Activated T-cell treated with anti-CD3 and anti-CD28 coated beads, Interleukin-2, amount 50 U/mL, for 24 hours (primary cell): ENCODE data around the gene NRXN3.

Experiments used
- DNase-seq: peaks from one replicate; pipeline ENCODE4 v3.0.0-alpha.2; 2020
- H3K27ac Mint-ChIP-seq: 2 replicates; pipeline ENCODE4 v1.8.0; 2020; ENCODE audit warnings: mild to moderate bottlenecking, mixed read lengths
- H3K27me3 Mint-ChIP-seq: 2 replicates; pipeline ENCODE4 v1.8.0; 2020; ENCODE audit warnings: mixed read lengths
- H3K36me3 Mint-ChIP-seq: 2 replicates; pipeline ENCODE4 v1.8.0; 2020; ENCODE audit warnings: low read depth, mixed read lengths
- H3K4me1 Mint-ChIP-seq: 2 replicates; pipeline ENCODE4 v1.8.0; 2020; ENCODE audit warnings: low read depth, mixed read lengths
- H3K4me3 Mint-ChIP-seq: 2 replicates; pipeline ENCODE4 v1.8.0; 2020; ENCODE audit warnings: mild to moderate bottlenecking, moderate library complexity, mixed read lengths
- H3K9me3 Mint-ChIP-seq: 2 replicates; pipeline ENCODE4 v1.8.0; 2020; ENCODE audit warnings: mixed read lengths

Gene NRXN3

GRCh38 chr14:79117561-79117960 is 947.4 kb downstream of the NRXN3 start:
- H3K9me3 Mint-ChIP-seq = peaks cover 5% of the 10 kb centered on the region
- no peak overlapping the region for H3K4me3 Mint-ChIP-seq
- H3K36me3 Mint-ChIP-seq = no peaks in the 10 kb centered on the region
- no peak overlapping the region for H3K27ac Mint-ChIP-seq
- no peaks in the 10 kb centered on the region for H3K4me1 Mint-ChIP-seq
- DNase-seq = no peak
- no peaks in the 10 kb centered on the region for H3K27me3 Mint-ChIP-seq

- DNase-seq = no peak
- no peaks in the 10 kb centered on the region for H3K27me3 Mint-ChIP-seq
- H3K4me1 Mint-ChIP-seq = no peaks in the 10 kb centered on the region
- peaks cover 2% of the 10 kb centered on the region for H3K9me3 Mint-ChIP-seq
- no peak overlapping the region for H3K4me3 Mint-ChIP-seq
- H3K27ac Mint-ChIP-seq = no peak overlapping the region
- no peaks in the 10 kb centered on the region for H3K36me3 Mint-ChIP-seq
Measured at GRCh38 chr14:79118291-79118690, 948.1 kb downstream of the NRXN3 start.

GRCh38 chr14:79134361-79134760 is 964.2 kb downstream of the NRXN3 start:
- Mint-ChIP-seq H3K9me3 (peaks cover 2% of the 10 kb centered on the region), H3K27ac (no peak overlapping the region), H3K4me3 (no peak overlapping the region), H3K27me3 (no peaks in the 10 kb centered on the region), H3K36me3 (no peaks in the 10 kb centered on the region), H3K4me1 (no peaks in the 10 kb centered on the region)
- DNase-seq = no peak

GRCh38 chr14:79136071-79137044 is 966.2 kb downstream of the NRXN3 start:
- Mint-ChIP-seq H3K4me1 (no peaks in the 10 kb centered on the region), H3K9me3 (peaks cover 2% of the 10 kb centered on the region), H3K27me3 (no peaks in the 10 kb centered on the region), H3K36me3 (no peaks in the 10 kb centered on the region), H3K27ac (no peak overlapping the region), H3K4me3 (no peak overlapping the region)
- no peak for DNase-seq

GRCh38 chr14:79137045-79137430 is 966.9 kb downstream of the NRXN3 start:
- Mint-ChIP-seq H3K36me3 (no peaks in the 10 kb centered on the region), H3K4me3 (no peak overlapping the region), H3K27ac (no peak overlapping the region), H3K9me3 (peaks cover 2% of the 10 kb centered on the region), H3K27me3 (no peaks in the 10 kb centered on the region), H3K4me1 (no peaks in the 10 kb centered on the region)
- DNase-seq = no peak

- no peaks in the 10 kb centered on the region for H3K36me3 Mint-ChIP-seq
- no peak overlapping the region for H3K27ac Mint-ChIP-seq
- H3K4me1 Mint-ChIP-seq = no peaks in the 10 kb centered on the region
- no peak for DNase-seq
- H3K4me3 Mint-ChIP-seq = no peak overlapping the region
- H3K27me3 Mint-ChIP-seq = no peaks in the 10 kb centered on the region
- peaks cover 2% of the 10 kb centered on the region for H3K9me3 Mint-ChIP-seq
Measured at GRCh38 chr14:79137836-79138235, 967.7 kb downstream of the NRXN3 start.

GRCh38 chr14:79144896-79145295 is 974.7 kb downstream of the NRXN3 start:
- no peak for DNase-seq
- peaks cover 2% of the 10 kb centered on the region for H3K9me3 Mint-ChIP-seq
- H3K27me3 Mint-ChIP-seq = no peaks in the 10 kb centered on the region
- no peak overlapping the region for H3K4me3 Mint-ChIP-seq
- H3K36me3 Mint-ChIP-seq = no peaks in the 10 kb centered on the region
- H3K4me1 Mint-ChIP-seq = no peaks in the 10 kb centered on the region
- no peak overlapping the region for H3K27ac Mint-ChIP-seq

GRCh38 chr14:79150226-79150625 is 980.1 kb downstream of the NRXN3 start:
- Mint-ChIP-seq H3K9me3 (peaks cover under 1% of the 10 kb centered on the region), H3K4me1 (no peaks in the 10 kb centered on the region), H3K27ac (no peak overlapping the region), H3K36me3 (no peaks in the 10 kb centered on the region), H3K4me3 (no peak overlapping the region), H3K27me3 (no peaks in the 10 kb centered on the region)
- DNase-seq = no peak

- no peak for DNase-seq
- Mint-ChIP-seq H3K4me3 (no peak overlapping the region), H3K27ac (no peak overlapping the region), H3K4me1 (no peaks in the 10 kb centered on the region), H3K27me3 (no peaks in the 10 kb centered on the region), H3K36me3 (no peaks in the 10 kb centered on the region), H3K9me3 (peaks cover 3% of the 10 kb centered on the region)
Measured at GRCh38 chr14:79157369-79157768, 987.2 kb downstream of the NRXN3 start.

- Mint-ChIP-seq H3K27ac (no peak overlapping the region), H3K4me1 (no peaks in the 10 kb centered on the region), H3K4me3 (no peak overlapping the region), H3K36me3 (no peaks in the 10 kb centered on the region), H3K27me3 (no peaks in the 10 kb centered on the region), H3K9me3 (peaks cover 9% of the 10 kb centered on the region)
- no peak for DNase-seq
Measured at GRCh38 chr14:79161571-79161970, 991.4 kb downstream of the NRXN3 start.

GRCh38 chr14:79162833-79163232 is 992.7 kb downstream of the NRXN3 start:
- H3K9me3 Mint-ChIP-seq = peaks cover 12% of the 10 kb centered on the region
- DNase-seq = no peak

GRCh38 chr14:79165471-79166090 is 995.4 kb downstream of the NRXN3 start:
- Mint-ChIP-seq H3K27ac (no peak overlapping the region), H3K9me3 (peaks cover 16% of the 10 kb centered on the region), H3K27me3 (no peaks in the 10 kb centered on the region), H3K4me3 (no peak overlapping the region), H3K36me3 (no peaks in the 10 kb centered on the region), H3K4me1 (no peaks in the 10 kb centered on the region)
- no peak for DNase-seq

More at GRCh38 chr14:79162833-79163232, 992.7 kb downstream of the NRXN3 start:
- H3K4me3 Mint-ChIP-seq = no peak overlapping the region
- no peaks in the 10 kb centered on the region for H3K36me3 Mint-ChIP-seq
- no peaks in the 10 kb centered on the region for H3K27me3 Mint-ChIP-seq
- no peak overlapping the region for H3K27ac Mint-ChIP-seq
- no peaks in the 10 kb centered on the region for H3K4me1 Mint-ChIP-seq

GRCh38 chr14:79166171-79166570 is 996.0 kb downstream of the NRXN3 start:
- Mint-ChIP-seq H3K4me1 (no peaks in the 10 kb centered on the region), H3K27me3 (no peaks in the 10 kb centered on the region), H3K36me3 (no peaks in the 10 kb centered on the region), H3K4me3 (no peak overlapping the region), H3K9me3 (peaks cover 16% of the 10 kb centered on the region), H3K27ac (no peak overlapping the region)
- no peak for DNase-seq

GRCh38 chr14:79167957-79168356 is 997.8 kb downstream of the NRXN3 start:
- no peak overlapping the region for H3K27ac Mint-ChIP-seq
- H3K36me3 Mint-ChIP-seq = no peaks in the 10 kb centered on the region
- no peaks in the 10 kb centered on the region for H3K27me3 Mint-ChIP-seq
- no peak overlapping the region for H3K4me3 Mint-ChIP-seq
- no peak for DNase-seq
- H3K4me1 Mint-ChIP-seq = no peaks in the 10 kb centered on the region
- H3K9me3 Mint-ChIP-seq = peaks cover 13% of the 10 kb centered on the region

GRCh38 chr14:79175671-79176070 is 1005.5 kb downstream of the NRXN3 start:
- peaks cover 2% of the 10 kb centered on the region for H3K9me3 Mint-ChIP-seq
- no peaks in the 10 kb centered on the region for H3K27me3 Mint-ChIP-seq
- no peaks in the 10 kb centered on the region for H3K36me3 Mint-ChIP-seq
- no peak overlapping the region for H3K4me3 Mint-ChIP-seq
- no peaks in the 10 kb centered on the region for H3K4me1 Mint-ChIP-seq
- H3K27ac Mint-ChIP-seq = no peak overlapping the region
- no peak for DNase-seq
